NK-92 treated with Interleukin-12 subunit alpha and Interleukin-12 subunit beta, amount 100 ng/mL, for 24 hours (cell line): ENCODE measurements around the gene NTF4.
"Not testable (repeated sequence)": the region's sequence is repeated elsewhere in the genome, so short reads cannot be mapped to it uniquely, and the experiment has no call there.

ENCODE experiments used
- DNase-seq: peaks from one replicate; lab custom pipeline; 2025; lab: John Stamatoyannopoulos, UW

The NTF4 gene

GRCh38 chr19:49091391-49092038 lies 26.9 kb upstream of the NTF4 start:
- no peak for DNase-seq

- no peak for DNase-seq
Measured at GRCh38 chr19:49086296-49086695, 21.7 kb upstream of the NTF4 start.

GRCh38 chr19:49085868-49086232 lies 21.2 kb upstream of the NTF4 start:
- DNase-seq = no peak

- peak; percentile 99 for DNase-seq
Measured at GRCh38 chr19:49085020-49085867, 20.6 kb upstream of the NTF4 start, which contains the start of gene SNRNP70. SNRNP70 (plus strand) TSS chr19:49085451; CDS start chr19:49086415, 964 bp downstream.

GRCh38 chr19:49084206-49085019 lies 19.8 kb upstream of the NTF4 start:
- DNase-seq = no peak

GRCh38 chr19:49081273-49081672 lies 16.7 kb upstream of the NTF4 start:
- no peak for DNase-seq

GRCh38 chr19:49080392-49080791 lies 15.8 kb upstream of the NTF4 start:
- DNase-seq = no peak

- DNase-seq = not testable (repeated sequence)
Measured at GRCh38 chr19:49074869-49075268, 10.3 kb upstream of the NTF4 start.

GRCh38 chr19:49073514-49074378 lies 9.1 kb upstream of the NTF4 start:
- DNase-seq = no peak

GRCh38 chr19:49071860-49072547 lies 7.4 kb upstream of the NTF4 start:
- DNase-seq = no peak

- DNase-seq = no peak
Measured at GRCh38 chr19:49070416-49070815, 5.8 kb upstream of the NTF4 start.

GRCh38 chr19:49069026-49069425 lies 4.4 kb upstream of the NTF4 start:
- no peak for DNase-seq

- no peak for DNase-seq
Measured at GRCh38 chr19:49067554-49067953, 2.9 kb upstream of the NTF4 start.

GRCh38 chr19:49065905-49066512 lies 1.4 kb upstream of the NTF4 start:
- DNase-seq = no peak

GRCh38 chr19:49064029-49064629 lies 489 bp downstream of the NTF4 start:
- DNase-seq = no peak

- no peak for DNase-seq
Measured at GRCh38 chr19:49061445-49061844, 3.2 kb downstream of the NTF4 start.

- no peak for DNase-seq
Measured at GRCh38 chr19:49061000-49061399, 3.6 kb downstream of the NTF4 start.

GRCh38 chr19:49059053-49059452 lies 5.6 kb downstream of the NTF4 start:
- DNase-seq = no peak

- DNase-seq = no peak
Measured at GRCh38 chr19:49058562-49058961, 6.1 kb downstream of the NTF4 start.

- no peak for DNase-seq
Measured at GRCh38 chr19:49057636-49058234, 6.9 kb downstream of the NTF4 start, which contains the start of gene CGB7. CGB7 (minus strand) TSS chr19:49057749; CDS start chr19:49055375, 2,374 bp downstream.
